Measurements from ENCODE around the gene ETS2. TPM values are rescaled to one million over a fixed set of nuclear protein-coding genes. Genes with fewer than 3 reads are reported as not detected.
"Not testable (repeated sequence)": the region's sequence is repeated elsewhere in the genome, so short reads cannot be mapped to it uniquely, and the experiment has no call there.

ETS2 gene
- total RNA-seq, 2 experiments from 2014 or later: 29.6 to 30.6 TPM

DNA sequence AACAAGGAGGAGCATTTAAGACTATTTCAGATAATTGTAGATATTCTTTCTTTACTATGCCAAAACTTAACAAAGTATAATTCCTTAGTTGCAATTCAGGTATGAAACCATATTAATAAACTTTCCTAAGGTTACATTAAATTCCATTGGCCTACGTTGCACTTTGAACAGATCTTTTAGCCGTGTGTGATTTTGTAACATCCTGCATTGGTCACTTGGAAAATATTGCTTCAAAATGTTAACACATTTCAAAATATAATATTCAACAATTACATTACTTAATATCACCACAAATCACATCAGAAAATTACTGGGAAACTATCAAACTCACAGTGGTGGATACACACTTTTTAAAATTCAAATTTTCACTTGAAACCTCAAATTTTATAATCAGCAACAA, 20.2 kb downstream of the ETS2 start:
- CTCF ChIA-PET: no interaction called here
- POLR2A ChIA-PET: no interaction called here

DNA sequence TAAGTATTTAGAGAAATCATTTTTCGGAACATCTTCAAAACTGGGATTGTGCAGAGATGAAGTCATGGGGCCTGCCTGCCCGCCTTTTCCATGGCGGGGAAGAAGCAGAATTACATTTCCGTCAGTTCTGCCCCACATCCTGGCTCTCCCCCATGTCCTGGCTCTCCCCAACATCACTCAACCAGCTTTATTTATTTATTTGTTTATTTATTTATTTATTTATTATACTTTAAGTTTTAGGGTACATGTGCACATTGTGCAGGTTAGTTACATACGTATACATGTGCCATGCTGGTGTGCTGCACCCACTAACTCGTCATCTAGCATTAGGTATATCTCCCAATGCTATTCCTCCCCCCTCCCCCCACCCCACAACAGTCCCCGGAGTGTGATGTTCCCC, 22.4 kb downstream of the ETS2 start:
- CTCF ChIA-PET, POLR2A ChIA-PET: not testable (repeated sequence)

DNA sequence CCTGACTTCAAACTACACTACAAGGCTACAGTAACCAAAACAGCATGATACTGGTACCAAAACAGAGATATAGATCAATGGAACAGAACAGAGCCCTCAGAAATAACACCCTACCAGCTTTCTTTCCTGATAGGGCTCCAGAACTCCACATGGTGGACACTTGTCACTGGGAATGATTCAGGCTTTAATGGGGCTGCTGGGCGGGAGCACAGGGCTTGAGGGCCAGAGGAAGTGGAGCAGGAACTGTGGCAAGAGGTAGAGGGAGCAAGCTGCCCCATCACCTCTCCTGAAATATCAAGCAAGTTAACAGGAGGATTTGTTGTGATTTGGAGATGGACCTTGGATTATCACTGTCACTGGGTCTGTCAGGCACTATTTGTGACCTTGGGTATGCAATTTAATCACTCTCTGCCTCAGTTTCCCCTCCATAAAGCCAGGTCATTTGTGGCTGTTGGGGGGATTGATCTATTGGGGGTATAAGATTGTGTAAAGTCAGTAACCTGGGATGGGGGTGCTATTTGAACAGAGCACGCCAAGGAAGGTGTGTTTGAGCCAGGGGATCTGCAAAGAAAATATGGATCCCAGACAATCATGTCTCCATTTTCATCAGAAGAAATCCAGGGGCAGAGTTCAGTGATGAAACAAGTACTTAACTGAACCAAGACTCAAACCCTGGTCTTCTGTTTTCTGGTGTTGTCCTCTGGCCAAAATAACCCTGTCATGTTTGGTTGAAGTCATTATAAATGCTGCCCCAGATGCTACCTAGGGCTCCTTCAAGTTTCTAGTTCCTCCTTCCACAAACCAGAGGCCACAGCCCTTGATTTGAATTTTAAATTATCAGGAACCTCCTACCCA, 25.2 kb downstream of the ETS2 start:
- CTCF ChIA-PET: interaction anchor here (0.9 kb wide), 1 partner anchor 62 kb away, joined by 3 read pairs; no protein-coding TSS in a partner anchor
- POLR2A ChIA-PET: no interaction called here

DNA sequence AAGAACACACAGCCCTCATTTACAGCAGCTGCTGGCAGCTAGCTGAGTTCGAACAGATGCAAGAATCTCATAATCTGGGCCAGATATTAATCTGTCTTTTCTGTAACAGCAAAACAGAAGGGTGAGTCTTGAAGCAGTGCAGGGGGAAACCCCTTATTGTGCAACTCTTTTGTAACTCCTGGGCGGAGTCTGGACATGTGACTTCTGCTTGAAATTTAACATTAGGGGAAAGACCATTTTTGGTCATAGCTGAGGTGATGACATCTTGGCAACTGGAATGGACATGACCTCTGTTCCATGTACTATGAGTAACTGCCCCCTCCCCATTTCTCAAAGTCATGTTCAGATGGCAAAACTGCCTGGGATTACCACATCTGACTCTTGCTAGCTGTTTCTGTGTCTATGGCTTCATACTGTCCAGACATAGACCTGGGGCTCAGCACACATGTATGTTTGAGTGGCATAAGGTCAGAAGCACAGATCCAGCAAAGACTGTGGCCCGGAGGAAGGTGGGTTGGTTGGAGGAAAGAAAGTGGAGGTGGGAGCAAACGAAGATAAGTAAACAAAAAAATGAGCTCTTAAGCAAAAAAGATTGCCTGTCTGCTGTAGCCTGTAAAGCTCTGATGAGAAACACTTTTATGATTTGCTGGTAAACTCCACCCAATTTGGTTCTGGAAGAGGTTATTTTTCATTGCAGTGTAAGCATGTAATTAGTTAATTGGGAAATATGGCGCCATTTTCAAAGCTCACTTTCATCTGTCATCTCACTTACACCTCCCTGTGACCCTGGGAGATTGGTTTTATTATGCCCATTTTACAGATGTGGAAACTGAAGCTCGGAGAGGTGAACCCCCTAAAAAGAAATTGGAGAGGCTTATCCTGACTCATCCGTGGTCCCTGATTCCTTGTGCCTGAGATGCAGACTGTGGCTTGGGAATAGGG, 26.1 kb downstream of the ETS2 start:
- CTCF ChIA-PET: interaction anchor here (0.9 kb wide), 1 partner anchor 63 kb away, joined by 3 read pairs; no protein-coding TSS in a partner anchor
- POLR2A ChIA-PET: no interaction called here

DNA sequence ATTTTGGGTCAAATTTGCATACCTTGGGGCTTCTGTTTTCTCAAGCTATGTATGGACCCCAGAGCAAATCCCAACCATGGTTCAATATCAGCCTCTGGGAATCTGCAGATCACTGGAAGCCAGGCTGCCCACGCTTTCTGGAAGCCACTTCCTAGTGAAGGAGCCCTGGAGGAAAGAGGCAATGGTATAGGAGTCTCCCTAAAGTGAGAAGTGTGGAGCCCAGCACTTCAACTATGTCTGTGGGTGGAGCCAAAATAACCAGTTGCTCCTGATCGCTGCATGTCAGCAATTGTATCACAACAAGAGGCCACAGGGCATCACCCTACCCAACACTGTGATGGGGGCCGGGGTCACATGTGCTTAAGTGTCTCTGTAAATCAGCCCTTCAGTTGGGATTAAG, 26.9 kb downstream of the ETS2 start:
- ChIA-PET POLR2A (no interaction called here), CTCF (no interaction called here)

DNA sequence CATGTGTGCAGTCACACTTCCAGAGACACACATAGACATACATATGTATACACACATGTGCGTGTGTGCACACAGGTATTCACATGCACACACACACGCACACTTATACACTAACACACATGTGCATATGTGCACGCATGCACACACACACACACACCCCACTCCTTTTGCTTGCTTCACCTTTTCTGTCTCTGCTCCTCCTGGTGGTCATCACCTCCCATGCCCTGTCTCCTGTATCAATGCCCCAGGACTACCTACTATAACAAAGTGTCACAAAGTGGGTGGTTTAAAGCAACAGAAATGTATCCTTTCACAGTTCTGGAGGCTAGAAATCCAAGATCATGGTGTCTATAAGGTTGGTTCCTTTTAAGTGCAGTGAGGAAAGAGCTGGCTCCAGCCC, 27.4 kb downstream of the ETS2 start:
- ChIA-PET POLR2A (no interaction called here), CTCF (no interaction called here)

DNA sequence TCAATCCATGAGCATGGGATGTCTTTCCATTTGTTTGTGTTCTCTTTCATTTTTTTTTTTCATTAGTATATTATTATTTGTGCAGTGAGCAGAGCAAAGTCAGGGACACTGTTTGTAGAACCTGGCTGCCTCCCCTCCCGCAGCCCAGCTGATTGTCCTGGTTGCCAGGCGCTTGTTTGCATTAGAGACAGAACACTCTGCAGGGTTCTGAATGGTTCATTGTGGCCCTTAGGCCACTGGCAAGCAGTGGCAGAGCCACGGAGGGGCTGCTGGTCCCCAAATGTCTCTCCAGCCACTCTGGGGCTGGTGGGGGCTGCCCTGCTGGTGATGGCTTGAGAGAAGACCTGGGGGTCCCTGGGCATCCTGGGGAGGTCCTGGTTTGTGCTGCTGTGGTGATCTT, 29.0 kb downstream of the ETS2 start:
- ChIA-PET POLR2A (no interaction called here), CTCF (no interaction called here)

DNA sequence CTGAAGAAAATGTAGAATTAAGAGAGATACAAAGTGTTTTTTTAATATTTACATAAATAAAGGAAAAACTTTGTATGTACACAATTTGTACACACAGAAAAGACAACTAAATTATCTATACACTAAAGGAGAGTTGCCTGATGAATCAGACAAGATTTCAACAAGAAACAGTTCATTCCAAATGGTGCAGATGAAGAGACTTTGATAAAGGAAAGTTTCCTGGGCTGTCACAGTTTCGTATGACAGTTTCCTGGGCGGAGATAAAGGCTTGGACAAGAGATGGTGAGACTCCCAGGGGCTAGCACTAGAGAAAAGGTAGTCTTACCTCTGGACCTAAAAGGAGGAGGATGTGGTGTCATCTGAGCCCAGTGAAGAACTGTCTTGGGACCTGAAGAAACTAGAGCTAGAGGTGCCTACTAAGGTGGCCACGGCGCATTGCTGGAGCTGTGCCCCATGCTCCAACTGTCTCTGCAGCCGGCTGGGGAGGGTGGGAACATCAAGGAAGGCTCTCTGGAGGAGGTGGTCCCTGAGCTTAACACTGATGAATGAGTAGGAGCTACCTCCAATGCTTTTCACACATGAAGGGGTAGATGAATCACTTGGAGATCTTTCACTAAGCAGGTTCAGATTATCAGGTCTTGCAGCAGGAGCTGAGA, 32.2 kb downstream of the ETS2 start:
- ChIA-PET POLR2A (no interaction called here), CTCF (no interaction called here)

DNA sequence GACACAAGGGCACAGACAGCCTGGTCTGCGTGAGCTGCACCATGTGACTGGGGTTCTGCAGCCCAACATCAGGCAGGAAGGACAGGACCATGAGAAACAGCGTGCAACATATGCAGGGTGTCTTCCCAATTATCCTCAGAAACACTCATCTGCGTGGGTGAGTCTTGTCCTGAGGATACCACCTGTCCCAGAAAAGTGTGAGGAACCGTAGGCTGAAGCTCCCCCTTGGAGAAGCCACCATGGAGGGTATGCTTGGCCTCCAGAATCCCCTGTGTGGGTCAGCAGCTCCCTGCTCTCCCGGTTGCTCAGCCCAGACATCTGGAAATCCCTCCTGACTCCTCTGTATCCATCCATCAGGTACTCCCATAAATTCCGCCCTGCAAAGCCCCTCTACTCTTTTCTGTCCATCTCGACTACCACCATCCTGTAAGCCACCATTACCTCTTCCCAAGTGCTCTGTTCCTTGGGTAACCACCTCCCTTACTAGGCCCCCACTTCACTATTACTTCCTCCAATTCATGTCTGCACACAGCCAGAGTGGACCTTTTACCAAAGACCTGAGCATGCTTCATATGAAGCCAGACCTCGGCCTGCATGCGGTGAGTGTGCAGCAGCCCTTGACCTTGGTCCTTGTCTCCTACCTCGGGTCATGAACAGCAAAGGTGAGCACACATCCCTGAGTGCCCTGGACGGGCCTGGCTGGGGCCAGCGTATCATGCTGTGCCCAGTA, 33.0 kb downstream of the ETS2 start:
- ChIA-PET POLR2A (interaction anchor here (0.7 kb wide), 1 partner anchor 83 kb away, joined by 3 read pairs; no protein-coding TSS in a partner anchor), CTCF (no interaction called here)

DNA sequence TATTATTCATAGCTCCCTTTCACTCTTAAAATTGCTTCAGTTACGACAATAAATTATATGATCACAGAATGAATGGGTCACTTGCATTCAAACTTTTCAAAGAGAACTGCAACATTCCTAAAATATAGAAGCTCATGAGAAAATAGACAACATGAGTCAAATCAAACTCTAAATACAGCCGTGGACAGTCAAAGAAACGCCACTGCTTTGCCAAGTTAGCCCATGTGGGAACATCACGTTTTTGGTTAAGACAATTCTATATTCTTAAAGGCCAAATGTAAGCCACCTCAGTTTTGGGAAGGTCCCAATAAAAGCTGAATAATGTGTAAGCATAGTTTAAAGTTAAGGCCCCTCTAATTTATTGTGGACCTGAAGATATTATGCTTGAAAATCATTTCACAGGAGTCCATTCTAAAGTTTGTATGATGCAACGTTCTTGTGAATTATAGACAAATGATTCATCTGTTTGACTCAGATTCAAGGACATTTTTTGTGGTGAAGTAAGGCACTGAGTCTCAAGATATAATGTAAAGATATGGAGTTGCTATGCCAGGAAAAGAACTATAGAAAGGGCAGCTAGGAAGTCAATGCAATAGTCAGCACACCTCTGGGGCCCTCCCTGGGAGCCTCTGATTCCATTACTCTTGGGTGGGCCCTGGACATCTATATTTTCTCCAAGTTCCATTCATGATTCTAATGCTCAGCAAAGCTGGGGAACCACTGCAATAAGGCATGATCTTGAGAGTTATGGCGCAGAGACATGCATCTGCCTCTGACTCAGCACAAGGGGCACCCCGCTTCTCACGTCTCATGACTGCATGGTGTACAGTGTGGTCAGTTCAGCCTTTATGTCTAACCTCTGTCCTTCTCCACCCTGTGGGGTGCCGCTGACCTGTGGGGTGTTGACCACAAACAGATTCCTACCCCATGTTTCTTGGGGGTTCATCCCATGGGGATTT, 33.9 kb downstream of the ETS2 start:
- POLR2A ChIA-PET: interaction anchor here (0.7 kb wide), 1 partner anchor 84 kb away, joined by 3 read pairs; no protein-coding TSS in a partner anchor
- CTCF ChIA-PET: no interaction called here

DNA sequence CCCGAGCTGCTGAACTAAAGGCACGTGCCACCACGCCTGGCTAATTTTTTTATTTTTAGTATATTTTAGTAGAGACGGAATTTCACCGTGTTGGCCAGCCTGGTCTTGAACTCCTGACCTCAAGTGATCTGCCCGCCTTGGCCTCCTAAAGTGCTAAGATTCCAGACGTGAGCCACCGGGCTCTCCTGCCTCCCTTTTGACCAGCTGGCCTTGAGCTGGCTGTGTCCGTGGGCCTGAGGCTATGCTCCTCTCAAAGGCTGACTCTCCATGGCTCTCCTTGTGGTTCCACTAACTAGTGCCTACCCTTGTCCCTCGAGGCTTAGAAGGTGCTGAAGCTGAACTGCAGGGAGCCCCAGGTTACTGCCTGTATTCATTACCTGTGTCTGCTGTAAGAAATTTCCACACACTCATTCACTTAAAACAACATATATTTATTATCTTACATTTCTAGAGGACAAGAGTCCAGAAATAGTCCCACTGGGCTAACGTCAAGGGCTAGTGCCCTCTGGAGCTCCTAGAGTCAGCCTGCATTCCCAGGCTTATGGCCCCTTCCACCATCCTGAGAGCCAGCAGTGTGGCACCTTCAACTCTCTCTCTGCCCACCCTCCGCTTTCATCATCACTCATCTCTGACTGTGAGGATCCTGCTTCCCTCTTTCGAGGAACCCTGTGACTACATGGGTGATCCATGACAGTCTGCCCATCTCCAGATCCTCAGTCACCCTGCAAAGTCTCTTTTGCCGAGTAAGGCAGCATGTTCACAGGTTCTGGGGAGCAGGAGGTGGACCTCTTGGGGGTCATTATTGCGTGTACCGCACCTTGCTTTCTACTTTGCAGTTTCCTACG, 34.9 kb downstream of the ETS2 start:
- ChIA-PET CTCF (no interaction called here), POLR2A (no interaction called here)

DNA sequence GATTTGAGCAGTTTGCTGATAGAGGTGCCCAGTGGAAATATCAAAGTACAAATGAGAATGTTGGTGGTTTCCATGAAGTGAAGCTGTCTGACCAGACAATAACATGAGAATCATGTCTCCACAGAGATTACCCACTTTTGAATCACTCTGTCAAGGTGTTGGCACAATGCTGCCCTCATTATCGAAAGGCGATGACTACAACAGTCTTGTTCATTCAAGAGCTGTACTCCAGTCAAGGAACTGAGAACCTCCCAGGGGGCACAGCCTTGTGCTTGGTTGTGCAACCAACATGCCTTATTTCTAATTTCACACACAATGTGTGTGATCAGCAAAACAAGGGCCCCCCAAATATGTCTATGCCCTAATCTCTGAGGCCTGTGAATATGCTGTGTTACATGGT, 35.7 kb downstream of the ETS2 start:
- ChIA-PET POLR2A (no interaction called here), CTCF (no interaction called here)

DNA sequence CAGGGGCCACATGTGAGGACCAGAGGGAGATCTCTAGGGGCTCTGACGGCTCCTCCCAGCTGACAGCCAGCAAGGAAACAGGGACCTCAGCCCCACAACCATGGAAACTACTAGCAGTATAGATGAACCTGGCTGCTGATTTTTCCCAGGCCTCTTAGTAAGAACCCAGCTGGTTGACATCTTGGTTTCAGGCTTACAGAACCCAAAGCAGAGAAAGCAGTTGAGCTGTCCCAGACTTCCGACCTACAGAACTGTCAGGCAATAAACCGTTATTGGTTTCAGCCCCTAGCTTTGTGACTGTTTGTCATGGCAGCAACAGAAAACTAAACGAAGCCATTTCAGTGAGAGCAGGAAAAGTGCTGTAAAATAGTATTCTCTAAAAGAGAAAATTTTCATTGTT, 36.4 kb downstream of the ETS2 start:
- ChIA-PET POLR2A (no interaction called here), CTCF (no interaction called here)

DNA sequence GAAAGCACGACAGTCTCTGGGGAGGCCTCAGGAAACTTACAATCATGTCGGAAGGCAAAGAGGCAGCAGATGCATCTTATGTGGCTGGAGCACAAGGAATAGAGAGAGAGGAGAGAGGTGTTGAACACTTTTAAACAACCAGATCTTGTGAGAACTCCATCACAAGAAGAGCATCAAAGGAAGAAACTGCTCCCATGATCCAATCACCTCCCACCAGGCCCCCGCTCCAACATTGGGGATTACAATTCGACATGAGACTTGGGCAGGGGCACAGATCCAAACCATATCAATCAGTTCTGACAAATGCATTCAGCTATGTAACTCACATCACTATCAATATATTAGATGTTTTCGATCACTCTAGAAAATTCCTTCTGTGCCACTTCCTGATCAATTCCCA, 37.6 kb downstream of the ETS2 start:
- POLR2A ChIA-PET: no interaction called here
- CTCF ChIA-PET: interaction anchor here (0.6 kb wide), 1 partner anchor 99 kb away, joined by 3 read pairs; no protein-coding TSS in a partner anchor

DNA sequence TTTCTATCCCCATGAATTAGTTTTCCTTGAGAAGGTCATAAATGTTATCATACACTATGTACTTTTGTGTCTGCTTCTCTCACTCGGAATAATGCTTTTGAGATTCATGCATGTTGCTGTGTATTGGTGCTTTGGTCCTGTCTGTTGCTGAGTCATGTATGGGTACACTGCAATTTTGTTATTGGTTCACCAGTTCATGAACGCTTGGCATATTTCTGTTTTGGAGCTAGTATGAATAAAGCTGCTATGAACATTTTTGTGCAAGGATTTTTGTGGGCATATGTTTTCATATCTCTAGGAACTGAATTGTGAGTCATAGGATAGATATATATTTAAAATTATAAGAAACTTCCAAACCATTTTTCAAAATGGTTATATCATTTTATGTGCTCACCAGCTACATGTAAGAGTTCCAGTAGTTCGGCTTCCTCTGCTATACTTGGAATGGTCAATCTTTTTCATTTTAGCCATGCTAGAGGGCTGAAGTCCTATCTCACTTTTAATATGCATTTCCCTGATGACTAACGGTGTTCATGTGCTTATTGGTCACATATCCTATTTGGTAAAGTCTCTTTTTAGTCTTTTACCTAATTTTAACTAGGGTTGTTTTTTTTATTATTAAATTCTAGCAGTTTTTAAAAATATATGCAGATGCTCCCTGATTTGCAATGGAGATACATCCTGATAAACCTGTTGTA, 38.2 kb downstream of the ETS2 start:
- ChIA-PET POLR2A (no interaction called here), CTCF (no interaction called here)

DNA sequence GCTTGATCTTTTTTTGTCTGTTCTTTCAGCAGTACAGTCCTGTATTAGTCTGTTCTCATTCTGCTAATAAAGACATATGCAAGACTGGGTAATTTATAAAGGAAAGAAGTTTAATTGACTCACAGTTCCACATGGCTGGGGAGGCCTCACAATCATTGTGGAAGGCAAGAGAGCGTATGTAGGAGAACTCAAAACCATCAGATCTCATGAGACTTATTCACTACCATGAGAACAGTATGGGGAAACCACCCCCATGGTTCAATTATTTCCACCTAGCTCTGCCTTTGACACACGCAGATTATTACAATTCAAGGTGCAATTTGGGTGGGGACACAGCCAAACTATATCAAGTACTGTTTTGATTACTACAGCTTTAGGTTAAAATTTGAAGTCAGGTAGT, 39.6 kb downstream of the ETS2 start:
- CTCF ChIA-PET, POLR2A ChIA-PET: not testable (repeated sequence)

DNA sequence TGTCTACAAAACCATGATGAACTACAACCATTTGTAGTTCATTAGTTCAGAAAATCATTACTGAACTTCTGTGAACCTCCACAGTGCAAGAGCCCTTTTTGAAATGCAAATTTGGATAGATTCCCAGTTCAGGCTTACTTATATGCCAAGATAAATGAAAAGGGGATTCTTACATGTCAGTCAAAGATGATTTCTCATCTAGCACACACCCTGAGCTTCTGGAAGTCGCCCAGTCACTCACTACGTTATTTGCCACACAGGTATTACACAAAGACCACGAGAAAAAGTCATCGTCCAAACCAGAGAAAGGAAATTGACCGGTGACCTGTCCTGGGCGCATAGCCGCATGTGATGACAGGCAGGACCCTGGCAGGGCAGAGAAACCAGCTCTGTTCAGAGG, 41.8 kb downstream of the ETS2 start:
- POLR2A ChIA-PET: no interaction called here
- CTCF ChIA-PET: no interaction called here
